Measurements from ENCODE around the gene NCK2. TPM values are rescaled to one million over a fixed set of nuclear protein-coding genes. Genes with fewer than 3 reads are reported as not detected.

NCK2 gene
- total and polyA plus RNA-seq, 7 donors, result 26.5 to 111 (median 40.1) TPM

GRCh38 chr2:105783151-105783738, 38.5 kb downstream of the NCK2 start:
- no peak for TF ChIP-seq CTCF (IDR thresholded peaks at IDR 0.05)
- 84 to 91% (median 89%) methylated on average over 18 of the region's 18 CpGs for WGBS, 3 donors
- ATAC-seq (no peak), DNase-seq (no peak)
- H3K27ac ChIP-seq, result no peak overlapping the region
- H3K4me3 ChIP-seq, result no peak overlapping the region
- no peaks in the 10 kb centered on the region for H3K27me3 ChIP-seq (ENCODE audit: insufficient read depth in 3 of 3, low read length in 2 of 3)
- intact Hi-C loops (cut with DNase I), result loop anchor here in 1 of 2 donors (10.0 kb wide), 1 partner anchor 408 kb away; no protein-coding TSS in a partner anchor
- H3K9me3 ChIP-seq, result no peaks in the 10 kb centered on the region
- H3K4me1 ChIP-seq, result peaks cover 28% of the 10 kb centered on the region
- H3K36me3 ChIP-seq (ENCODE audit: insufficient read depth in 1 of 2, low read depth in 1 of 2), result no peaks in the 10 kb centered on the region

GRCh38 chr2:105783972-105784371, 39.3 kb downstream of the NCK2 start:
- intact Hi-C loops (cut with DNase I), result loop anchor here in 1 of 2 donors (10.0 kb wide), 1 partner anchor 409 kb away; no protein-coding TSS in a partner anchor
- H3K36me3 ChIP-seq (ENCODE audit: insufficient read depth in 1 of 2, low read depth in 1 of 2), result no peaks in the 10 kb centered on the region
- no peak for TF ChIP-seq CTCF (IDR thresholded peaks at IDR 0.05)
- H3K27me3 ChIP-seq (ENCODE audit: insufficient read depth in 3 of 3, low read length in 2 of 3), result no peaks in the 10 kb centered on the region
- peaks cover 25% of the 10 kb centered on the region for H3K4me1 ChIP-seq
- H3K4me3 ChIP-seq, result no peak overlapping the region
- DNase-seq, result no peak
- WGBS, 3 donors, result 89 to 95% (median 91%) methylated on average over 10 of the region's 10 CpGs
- no peak overlapping the region for H3K27ac ChIP-seq
- no peaks in the 10 kb centered on the region for H3K9me3 ChIP-seq
- no peak for ATAC-seq

GRCh38 chr2:105784589-105784988, 39.9 kb downstream of the NCK2 start:
- H3K27me3 ChIP-seq (ENCODE audit: insufficient read depth in 3 of 3, low read length in 2 of 3), result no peaks in the 10 kb centered on the region
- intact Hi-C loops (cut with DNase I), result loop anchor here in 1 of 2 donors (10.0 kb wide), 1 partner anchor 410 kb away; no protein-coding TSS in a partner anchor
- H3K36me3 ChIP-seq (ENCODE audit: insufficient read depth in 1 of 2, low read depth in 1 of 2), result no peaks in the 10 kb centered on the region
- peaks cover 26% of the 10 kb centered on the region for H3K4me1 ChIP-seq
- ATAC-seq (no peak), DNase-seq (no peak)
- H3K4me3 ChIP-seq, result no peak overlapping the region
- no peak overlapping the region for H3K27ac ChIP-seq
- H3K9me3 ChIP-seq, result no peaks in the 10 kb centered on the region
- TF ChIP-seq CTCF (IDR thresholded peaks at IDR 0.05), result no peak
- WGBS, 3 donors, result 64 to 76% (median 71%) methylated on average over 5 of the region's 5 CpGs

GRCh38 chr2:105785095-105785847, 40.6 kb downstream of the NCK2 start:
- H3K9me3 ChIP-seq, result no peaks in the 10 kb centered on the region
- H3K27ac ChIP-seq, result no peak overlapping the region
- H3K4me1 ChIP-seq, result peaks cover 31% of the 10 kb centered on the region
- H3K36me3 ChIP-seq (ENCODE audit: insufficient read depth in 1 of 2, low read depth in 1 of 2), result no peaks in the 10 kb centered on the region
- TF ChIP-seq CTCF (IDR thresholded peaks at IDR 0.05), result no peak
- WGBS, 3 donors, result 96 to 97% (median 97%) methylated on average over 17 of the region's 17 CpGs
- no peaks in the 10 kb centered on the region for H3K27me3 ChIP-seq (ENCODE audit: insufficient read depth in 3 of 3, low read length in 2 of 3)
- no peak overlapping the region for H3K4me3 ChIP-seq
- DNase-seq, result no peak
- ATAC-seq, result no peak
- intact Hi-C loops (cut with DNase I), result loop anchor here in 1 of 2 donors (10.0 kb wide), 1 partner anchor 410 kb away; no protein-coding TSS in a partner anchor

Measured in psoas muscle (tissue), 8 donors.